Measurements from ENCODE around the gene TMEM47. TPM values are rescaled to one million over a fixed set of nuclear protein-coding genes. Genes with fewer than 3 reads are reported as not detected.

Gene TMEM47
- total RNA-seq, 2 donors from 2014 or later = 12.6 to 13.6 TPM

DNA sequence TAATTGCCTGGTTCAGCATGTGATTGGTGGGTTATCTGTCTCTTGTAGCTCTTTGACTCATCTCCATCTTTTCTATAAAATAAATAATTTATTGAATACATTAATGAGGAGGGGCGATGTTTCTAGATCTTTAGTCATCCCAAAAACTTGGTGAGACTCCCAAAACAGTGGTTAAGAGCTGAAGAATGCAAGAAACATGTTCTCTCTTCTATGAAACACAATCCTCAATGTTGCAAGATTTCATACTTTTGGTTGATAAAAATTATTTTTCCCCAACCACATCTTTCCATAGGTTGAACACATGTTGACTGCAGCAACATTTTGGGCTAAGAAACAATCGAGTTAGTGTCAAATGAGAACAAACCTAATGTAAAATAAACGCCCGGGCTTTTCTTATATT lies 1.2 kb upstream of the TMEM47 start:
- H3K36me3 Mint-ChIP-seq (ENCODE audit: low read depth) = peaks cover 4% of the 10 kb centered on the region
- Histone ChIP-seq H3K4me1 (ENCODE audit: control insufficient read depth, insufficient read depth, low read length) (no peaks in the 10 kb centered on the region), H3K36me3 (ENCODE audit: control insufficient read depth, insufficient read depth, low read length) (no peaks in the 10 kb centered on the region), H3K9ac (ENCODE audit: extremely low read depth, low read length, poor library complexity, severe bottlenecking) (no peak overlapping the region), H3K4me3 (ENCODE audit: low read length) (no peak overlapping the region), H3K27ac (ENCODE audit: low read depth, low read length) (no peak overlapping the region), H3K9me3 (ENCODE audit: control insufficient read depth, low read length) (no peaks in the 10 kb centered on the region), H3K27me3 (ENCODE audit: control insufficient read depth, insufficient read depth, low read length, poor library complexity, severe bottlenecking) (peaks cover 4% of the 10 kb centered on the region)
- peak overlapping the region; percentile 74 for H3K4me3 Mint-ChIP-seq
- peaks cover 41% of the 10 kb centered on the region for H3K27me3 Mint-ChIP-seq (ENCODE audit: insufficient read depth)
- 93% methylated on average over 3 of the region's 4 CpGs; no CpG with 5 or more reads in 1 of the 2 experiments for WGBS, 2 experiments (ENCODE audit: insufficient coverage in 1 of 2, insufficient read length in 1 of 2)
- H3K4me1 Mint-ChIP-seq = peaks cover 29% of the 10 kb centered on the region
- H3K9me3 Mint-ChIP-seq = peaks cover 4% of the 10 kb centered on the region
- DNase-seq = no peak
- H3K27ac Mint-ChIP-seq = no peak overlapping the region
- TF ChIP-seq, protein P1, sequence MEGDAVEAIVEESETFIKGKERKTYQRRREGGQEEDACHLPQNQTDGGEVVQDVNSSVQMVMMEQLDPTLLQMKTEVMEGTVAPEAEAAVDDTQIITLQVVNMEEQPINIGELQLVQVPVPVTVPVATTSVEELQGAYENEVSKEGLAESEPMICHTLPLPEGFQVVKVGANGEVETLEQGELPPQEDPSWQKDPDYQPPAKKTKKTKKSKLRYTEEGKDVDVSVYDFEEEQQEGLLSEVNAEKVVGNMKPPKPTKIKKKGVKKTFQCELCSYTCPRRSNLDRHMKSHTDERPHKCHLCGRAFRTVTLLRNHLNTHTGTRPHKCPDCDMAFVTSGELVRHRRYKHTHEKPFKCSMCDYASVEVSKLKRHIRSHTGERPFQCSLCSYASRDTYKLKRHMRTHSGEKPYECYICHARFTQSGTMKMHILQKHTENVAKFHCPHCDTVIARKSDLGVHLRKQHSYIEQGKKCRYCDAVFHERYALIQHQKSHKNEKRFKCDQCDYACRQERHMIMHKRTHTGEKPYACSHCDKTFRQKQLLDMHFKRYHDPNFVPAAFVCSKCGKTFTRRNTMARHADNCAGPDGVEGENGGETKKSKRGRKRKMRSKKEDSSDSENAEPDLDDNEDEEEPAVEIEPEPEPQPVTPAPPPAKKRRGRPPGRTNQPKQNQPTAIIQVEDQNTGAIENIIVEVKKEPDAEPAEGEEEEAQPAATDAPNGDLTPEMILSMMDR (conservative IDR thresholded peaks at IDR 0.05) = no peak

DNA sequence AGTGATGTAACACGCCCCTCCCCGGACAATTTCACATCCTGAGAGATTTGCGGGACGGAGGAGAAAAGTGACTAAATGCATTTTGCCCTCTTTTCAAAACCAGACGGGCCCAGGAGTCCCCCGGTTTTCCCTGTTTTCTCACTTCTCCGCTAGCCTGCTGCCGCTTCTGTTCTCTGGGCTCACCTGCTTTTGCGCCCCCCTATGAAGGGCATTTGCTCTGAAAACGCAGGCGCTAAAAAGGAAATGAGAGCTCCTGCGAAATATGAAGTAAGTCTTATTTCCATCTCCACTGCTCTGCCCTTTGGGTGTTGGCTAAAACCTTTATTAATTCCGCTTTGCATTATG lies 613 bp upstream of the TMEM47 start:
- H3K36me3 ChIP-seq (ENCODE audit: control insufficient read depth, insufficient read depth, low read length) = no peaks in the 10 kb centered on the region
- DNase-seq = no peak
- 8% methylated on average over 6 to 13 of the region's 13 CpGs for WGBS, 2 experiments (ENCODE audit: insufficient coverage in 1 of 2, insufficient read length in 1 of 2)
- peak overlapping the region; percentile 25 for H3K9ac ChIP-seq (ENCODE audit: extremely low read depth, low read length, poor library complexity, severe bottlenecking)
- peak overlapping the region; percentile 55 for H3K27ac ChIP-seq (ENCODE audit: low read depth, low read length)
- peaks cover 29% of the 10 kb centered on the region for H3K4me1 Mint-ChIP-seq
- H3K27me3 Mint-ChIP-seq (ENCODE audit: insufficient read depth) = peaks cover 41% of the 10 kb centered on the region
- H3K4me3 Mint-ChIP-seq = peak overlapping the region; percentile 74
- peaks cover 4% of the 10 kb centered on the region for H3K36me3 Mint-ChIP-seq (ENCODE audit: low read depth)
- no peaks in the 10 kb centered on the region for H3K4me1 ChIP-seq (ENCODE audit: control insufficient read depth, insufficient read depth, low read length)
- peak overlapping the region; percentile 77 for H3K27ac Mint-ChIP-seq
- no peaks in the 10 kb centered on the region for H3K9me3 ChIP-seq (ENCODE audit: control insufficient read depth, low read length)
- H3K9me3 Mint-ChIP-seq = peaks cover 4% of the 10 kb centered on the region
- peaks cover 4% of the 10 kb centered on the region for H3K27me3 ChIP-seq (ENCODE audit: control insufficient read depth, insufficient read depth, low read length, poor library complexity, severe bottlenecking)
- TF ChIP-seq, protein P1 (conservative IDR thresholded peaks at IDR 0.05) = no peak
- H3K4me3 ChIP-seq (ENCODE audit: low read length) = peak overlapping the region; percentile 80

DNA sequence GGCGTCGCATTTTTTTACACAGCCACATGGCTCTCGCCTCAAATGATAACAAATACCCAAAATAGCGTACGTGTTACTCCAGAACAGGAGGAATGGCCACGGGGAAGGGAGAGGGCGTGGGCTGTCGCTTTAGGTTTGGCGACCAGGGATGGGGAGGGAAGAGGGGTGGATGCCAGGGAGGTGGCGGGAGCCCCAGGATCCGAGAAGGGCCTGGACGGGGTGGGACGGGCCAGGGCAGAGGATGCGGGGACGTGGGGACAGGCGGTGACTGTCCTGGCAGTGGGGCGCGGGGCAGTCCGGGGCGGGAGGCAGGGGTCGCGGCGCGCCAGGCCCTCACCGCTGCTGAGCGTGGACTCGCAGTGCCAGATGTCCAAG lies 631 bp downstream of the TMEM47 start:
- 0% methylated on average over 26 of the region's 27 CpGs; no CpG with 5 or more reads in 1 of the 2 experiments for WGBS, 2 experiments (ENCODE audit: insufficient coverage in 1 of 2, insufficient read length in 1 of 2)
- Histone ChIP-seq H3K9ac (ENCODE audit: extremely low read depth, low read length, poor library complexity, severe bottlenecking) (peak overlapping the region; percentile 57), H3K27ac (ENCODE audit: low read depth, low read length) (peak overlapping the region; percentile 90), H3K4me1 (ENCODE audit: control insufficient read depth, insufficient read depth, low read length) (no peaks in the 10 kb centered on the region), H3K36me3 (ENCODE audit: control insufficient read depth, insufficient read depth, low read length) (no peaks in the 10 kb centered on the region), H3K27me3 (ENCODE audit: control insufficient read depth, insufficient read depth, low read length, poor library complexity, severe bottlenecking) (peaks cover 4% of the 10 kb centered on the region), H3K9me3 (ENCODE audit: control insufficient read depth, low read length) (no peaks in the 10 kb centered on the region), H3K4me3 (ENCODE audit: low read length) (peak overlapping the region; percentile 90)
- Mint-ChIP-seq H3K27me3 (ENCODE audit: insufficient read depth) (peaks cover 41% of the 10 kb centered on the region), H3K27ac (peak overlapping the region; percentile 18), H3K4me3 (peak overlapping the region; percentile 74), H3K4me1 (peaks cover 29% of the 10 kb centered on the region), H3K36me3 (ENCODE audit: low read depth) (peaks cover 4% of the 10 kb centered on the region), H3K9me3 (peaks cover 4% of the 10 kb centered on the region)
- peak; percentile 71 for DNase-seq
- TF ChIP-seq, protein P1 (conservative IDR thresholded peaks at IDR 0.05) = no peak
